PC-9 (cell line): ENCODE data around the gene NUP133. TPM values are rescaled to one million over a fixed set of nuclear protein-coding genes. Genes with fewer than 3 reads are reported as not detected.

ENCODE experiments used
- BruUV-seq: library from RNA; stranded (reverse); fragments of 400-500 nt; replicated peaks from 2 replicates; lab custom pipeline; 2021; lab: Mats Ljungman, UMichigan
- CTCF ChIA-PET: fragments of 300-600 bp; sonication (Branson Sonifier 250); formaldehyde crosslinking; loops from one replicate; lab custom pipeline; 2022; ENCODE audit warnings: antibody characterized with exemption; lab: Charles Lee
- POLR2A ChIA-PET: fragments of 300-600 bp; sonication (Branson Sonifier 250); formaldehyde crosslinking; loops from one replicate; lab custom pipeline; 2022; ENCODE audit warnings: antibody characterized with exemption; ENCODE audit not compliant: unreplicated experiment; lab: Charles Lee
- DNase-seq, 2 experiments: peaks; one replicate each; pipeline versions ENCODE4 v3.0.0 to v3.0.0-alpha.2; 2015 to 2022; ENCODE audit warnings: mixed read lengths in 1 of 2
- H2AFZ ChIP-seq: fragments of 200-600 bp; sonication (generic); 2 replicates; pipeline ENCODE4 v1.8.1; 2017; ENCODE audit warnings: antibody characterized with exemption
- H3F3A ChIP-seq: fragments of 200-600 bp; sonication (generic); 2 replicates; pipeline ENCODE4 v1.8.1; 2017; ENCODE audit warnings: antibody characterized with exemption, mild to moderate bottlenecking, low read depth; ENCODE audit not compliant: insufficient read depth
- H3K27ac ChIP-seq: fragments of 200-600 bp; sonication (generic); 2 replicates; pipeline ENCODE4 v1.6.1; 2016; ENCODE audit warnings: mixed run types
- H3K27me3 ChIP-seq: fragments of 200-600 bp; sonication (generic); 2 replicates; pipeline ENCODE4 v1.6.1; 2016; ENCODE audit warnings: low read depth, mixed run types; ENCODE audit not compliant: insufficient read depth
- H3K36me3 ChIP-seq: fragments of 200-600 bp; sonication (generic); 2 replicates; pipeline ENCODE4 v1.6.1; 2016; ENCODE audit warnings: low read depth, mixed run types
- H3K4me1 ChIP-seq: fragments of 200-600 bp; sonication (generic); replicated peaks from 2 replicates; pipeline ENCODE4 v1.6.1; 2016; ENCODE audit warnings: mixed run types; ENCODE audit not compliant: insufficient read depth
- H3K4me2 ChIP-seq: fragments of 200-600 bp; sonication (generic); 2 replicates; pipeline ENCODE4 v1.6.1; 2017; ENCODE audit warnings: mixed run types
- H3K4me3 ChIP-seq: fragments of 200-600 bp; sonication (generic); 2 replicates; pipeline ENCODE4 v1.6.1; 2016; ENCODE audit warnings: mixed run types
- H3K79me2 ChIP-seq: fragments of 200-600 bp; sonication (generic); 2 replicates; pipeline ENCODE4 v1.6.1; 2017; ENCODE audit warnings: low read depth, mixed run types
- H3K9me2 ChIP-seq: fragments of 200-600 bp; sonication (generic); 2 replicates; pipeline ENCODE4 v1.8.1; 2017; ENCODE audit warnings: mild to moderate bottlenecking; ENCODE audit not compliant: insufficient read depth
- H3K9me3 ChIP-seq: fragments of 200-600 bp; sonication (generic); 2 replicates; pipeline ENCODE4 v1.8.1; 2016; ENCODE audit warnings: low read depth; ENCODE audit not compliant: insufficient read depth
- H4K20me1 ChIP-seq: fragments of 200-600 bp; sonication (generic); 2 replicates; pipeline ENCODE4 v1.8.1; 2017; ENCODE audit not compliant: insufficient read depth
- CTCF ChIP-seq: fragments of 200-600 bp; sonication (generic); conservative IDR thresholded peaks from 2 replicates; pipeline ENCODE4 v1.6.1; 2017; ENCODE audit warnings: mixed run types, antibody characterized with exemption, mild to moderate bottlenecking, moderate library complexity
- EZH2 ChIP-seq: fragments of 200-600 bp; sonication (generic); IDR thresholded peaks from 2 replicates; pipeline ENCODE4 v1.8.0; 2017; ENCODE audit warnings: antibody characterized with exemption, low read depth
- intact Hi-C: fragments of 100-400 bp; cut with micrococcal nuclease; formaldehyde crosslinking; loops from one replicate; pipeline ENCODE4 v1.10.0; 2022; ENCODE audit not compliant: unreplicated experiment
- total RNA-seq: library from RNA; stranded (reverse); gene quantifications from 2 replicates; pipeline ENCODE4 v1.2.3, GENCODE V29; 2021

The NUP133 gene
- total RNA-seq, 1 experiment from 2014 or later = 38.5 TPM

DNA sequence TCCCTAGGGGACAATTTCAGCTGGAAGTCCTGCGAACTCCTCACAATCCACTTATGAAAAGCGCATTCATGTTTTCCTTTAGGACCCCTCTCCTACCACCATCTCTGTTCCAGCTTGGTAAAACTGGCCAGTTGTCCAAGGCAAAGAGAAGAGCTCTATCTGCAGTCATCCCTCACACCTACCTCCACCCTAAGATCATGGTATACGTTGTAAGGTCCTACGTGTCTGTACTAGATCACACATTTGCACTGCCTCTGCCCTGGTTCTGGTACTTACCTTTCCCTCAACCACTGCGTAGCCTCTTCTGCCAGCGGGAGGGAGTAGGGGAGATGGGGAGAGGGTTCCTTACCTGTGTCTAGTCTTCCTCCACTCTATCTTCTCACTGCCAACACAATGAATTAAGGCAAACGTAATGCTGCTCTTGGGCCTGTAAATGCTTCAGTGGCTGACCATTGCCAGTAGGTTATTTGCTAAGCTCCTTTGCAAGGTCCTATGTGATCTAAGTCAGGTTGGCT is 739 bp upstream of the NUP133 start:
- intact Hi-C loops = loop anchor here (1.0 to 10.0 kb wide), 4 partner anchors 48 to 806 kb away; partner anchors contain the start of genes ABCB10, CCSAP, TAF5L and URB2
- H3F3A ChIP-seq = no peaks in the 10 kb centered on the region
- ChIA-PET CTCF (interaction anchor here (0.5 kb wide), 1 partner anchor 896 kb away, joined by 8 read pairs; no protein-coding TSS in a partner anchor), POLR2A (interaction anchor here (0.6 kb wide), 1 partner anchor 1829 kb away, joined by 3 read pairs; the partner anchor contains the start of gene SPRTN)
- H4K20me1 ChIP-seq = no peaks in the 10 kb centered on the region
- H3K36me3 ChIP-seq = no peaks in the 10 kb centered on the region
- no peaks in the 10 kb centered on the region for H3K9me3 ChIP-seq
- H3K27me3 ChIP-seq = no peaks in the 10 kb centered on the region
- peak overlapping the region; percentile 90 for H3K4me2 ChIP-seq
- TSS peak; percentile 98 for BruUV-seq
- H3K4me3 ChIP-seq = peak overlapping the region; percentile 74
- H3K79me2 ChIP-seq = peaks cover 26% of the 10 kb centered on the region
- peak overlapping the region; percentile 73 for H3K27ac ChIP-seq
- TF ChIP-seq CTCF = no peak
- no peak for TF ChIP-seq EZH2
- H3K9me2 ChIP-seq = no peaks in the 10 kb centered on the region
- peak overlapping the region; percentile 89 for H2AFZ ChIP-seq
- peak in 1 of 2 experiments; percentile 1 for DNase-seq
- H3K4me1 ChIP-seq = peaks cover 11% of the 10 kb centered on the region

GRCh38 chr1:229507502-229507901 is 639 bp downstream of the NUP133 start:
- POLR2A ChIA-PET = no interaction called here
- H3K36me3 ChIP-seq = no peaks in the 10 kb centered on the region
- TF ChIP-seq EZH2 (no peak), CTCF (no peak)
- H3F3A ChIP-seq = no peaks in the 10 kb centered on the region
- no peaks in the 10 kb centered on the region for H4K20me1 ChIP-seq
- H3K9me2 ChIP-seq = no peaks in the 10 kb centered on the region
- peaks cover 11% of the 10 kb centered on the region for H3K4me1 ChIP-seq
- intact Hi-C loops = loop anchor here (5.0 to 10.0 kb wide), 3 partner anchors 50 to 807 kb away; partner anchors contain the start of genes ABCB10 and CCSAP
- H3K79me2 ChIP-seq = peaks cover 26% of the 10 kb centered on the region
- peak overlapping the region; percentile 90 for H3K4me2 ChIP-seq
- no peaks in the 10 kb centered on the region for H3K9me3 ChIP-seq
- TSS peak; percentile 73 for BruUV-seq
- H3K27me3 ChIP-seq = no peaks in the 10 kb centered on the region
- no peak for DNase-seq
- H3K4me3 ChIP-seq = peak overlapping the region; percentile 74
- CTCF ChIA-PET = no interaction called here
- peak overlapping the region; percentile 73 for H3K27ac ChIP-seq
- H2AFZ ChIP-seq = peak overlapping the region; percentile 89

DNA sequence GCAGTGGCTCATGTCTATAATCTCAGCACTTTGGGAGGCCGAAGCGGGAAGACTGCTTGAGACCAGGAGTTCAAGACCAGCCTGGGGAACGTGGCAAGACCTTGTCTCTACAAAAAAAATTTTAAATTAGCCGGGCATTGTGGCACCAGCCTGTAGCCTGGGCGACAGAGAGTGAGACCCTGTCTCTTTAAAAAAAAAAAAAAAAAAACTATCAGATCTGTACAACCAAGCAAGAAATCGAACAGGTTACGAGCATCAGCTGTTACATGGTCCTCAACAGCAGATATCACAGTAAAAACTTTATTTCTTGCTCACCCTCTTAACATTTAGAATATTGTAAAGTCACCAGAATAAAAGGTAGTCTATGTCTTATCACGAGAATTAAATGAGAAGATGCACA is 1.5 kb downstream of the NUP133 start:
- Histone ChIP-seq H3K36me3 (0 out of 2 replicates have a peak, but pooled peaks cover 3% of the 10 kb centered on the region), H3K9me2 (no peaks in the 10 kb centered on the region), H3K4me2 (peak overlapping the region; percentile 90), H3K4me1 (peaks cover 11% of the 10 kb centered on the region), H2AFZ (no peak overlapping the region), H3K9me3 (no peaks in the 10 kb centered on the region), H3K27me3 (no peaks in the 10 kb centered on the region), H3F3A (no peaks in the 10 kb centered on the region), H3K27ac (no peak overlapping the region), H4K20me1 (no peaks in the 10 kb centered on the region), H3K4me3 (peak overlapping the region; percentile 74), H3K79me2 (peaks cover 26% of the 10 kb centered on the region)
- POLR2A ChIA-PET = no interaction called here
- DNase-seq = no peak
- BruUV-seq = no TSS peak
- intact Hi-C loops = loop anchor here (5.0 to 10.0 kb wide), 3 partner anchors 51 to 808 kb away; partner anchors contain the start of genes ABCB10 and CCSAP
- no peak for TF ChIP-seq CTCF
- no peak for TF ChIP-seq EZH2
- CTCF ChIA-PET = no interaction called here
